Measurements from ENCODE around the gene BRICD5. TPM values are rescaled to one million over a fixed set of nuclear protein-coding genes. Genes with fewer than 3 reads are reported as not detected.

The BRICD5 gene
- total RNA-seq, 4 donors from 2014 or later, result 1.2 to 6.8 (median 5.7) TPM

DNA sequence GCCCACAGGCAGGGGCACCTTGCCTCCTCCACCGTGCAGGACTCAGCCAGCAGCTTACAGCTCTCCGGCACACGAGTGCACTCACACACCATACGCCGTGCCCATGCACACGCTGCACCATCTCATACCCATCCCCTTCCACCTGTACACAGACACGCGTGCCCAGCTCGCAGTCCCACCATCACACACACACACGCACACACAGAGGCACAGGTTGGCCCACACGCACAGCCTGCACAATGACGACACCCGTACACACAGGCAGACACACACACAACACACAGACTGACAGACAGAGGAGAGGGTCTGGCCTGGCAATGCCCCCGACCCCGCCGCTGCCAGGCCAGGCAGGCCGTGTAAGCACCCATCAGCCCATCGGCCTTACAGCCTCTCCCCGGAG is 26.3 kb downstream of the BRICD5 start:
- Histone ChIP-seq H3K36me3 (no peaks in the 10 kb centered on the region), H3K4me1 (no peaks in the 10 kb centered on the region), H3K4me3 (no peak overlapping the region), H3K27ac (replicated peaks in 1 of 4) (no peak overlapping the region), H3K27me3 (peaks cover 0 to 4% (median 0%) of the 10 kb centered on the region in 4 donors), H3K9me3 (no peaks in the 10 kb centered on the region)
- intact Hi-C loops (cut with DNase I), result no loop called here
- TF ChIP-seq POLR2A (IDR thresholded peaks at IDR 0.05; ENCODE audit: low read depth) (no peak), EP300 (IDR thresholded peaks at IDR 0.05) (no peak), POLR2AphosphoS5 (IDR thresholded peaks at IDR 0.05) (no peak)
- TF ChIP-seq, protein P1, sequence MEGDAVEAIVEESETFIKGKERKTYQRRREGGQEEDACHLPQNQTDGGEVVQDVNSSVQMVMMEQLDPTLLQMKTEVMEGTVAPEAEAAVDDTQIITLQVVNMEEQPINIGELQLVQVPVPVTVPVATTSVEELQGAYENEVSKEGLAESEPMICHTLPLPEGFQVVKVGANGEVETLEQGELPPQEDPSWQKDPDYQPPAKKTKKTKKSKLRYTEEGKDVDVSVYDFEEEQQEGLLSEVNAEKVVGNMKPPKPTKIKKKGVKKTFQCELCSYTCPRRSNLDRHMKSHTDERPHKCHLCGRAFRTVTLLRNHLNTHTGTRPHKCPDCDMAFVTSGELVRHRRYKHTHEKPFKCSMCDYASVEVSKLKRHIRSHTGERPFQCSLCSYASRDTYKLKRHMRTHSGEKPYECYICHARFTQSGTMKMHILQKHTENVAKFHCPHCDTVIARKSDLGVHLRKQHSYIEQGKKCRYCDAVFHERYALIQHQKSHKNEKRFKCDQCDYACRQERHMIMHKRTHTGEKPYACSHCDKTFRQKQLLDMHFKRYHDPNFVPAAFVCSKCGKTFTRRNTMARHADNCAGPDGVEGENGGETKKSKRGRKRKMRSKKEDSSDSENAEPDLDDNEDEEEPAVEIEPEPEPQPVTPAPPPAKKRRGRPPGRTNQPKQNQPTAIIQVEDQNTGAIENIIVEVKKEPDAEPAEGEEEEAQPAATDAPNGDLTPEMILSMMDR (IDR thresholded peaks at IDR 0.05), result no peak
- no peak for DNase-seq (ENCODE audit: extremely low spot score)
- WGBS, result 93% methylated on average over 14 of the region's 19 CpGs

DNA sequence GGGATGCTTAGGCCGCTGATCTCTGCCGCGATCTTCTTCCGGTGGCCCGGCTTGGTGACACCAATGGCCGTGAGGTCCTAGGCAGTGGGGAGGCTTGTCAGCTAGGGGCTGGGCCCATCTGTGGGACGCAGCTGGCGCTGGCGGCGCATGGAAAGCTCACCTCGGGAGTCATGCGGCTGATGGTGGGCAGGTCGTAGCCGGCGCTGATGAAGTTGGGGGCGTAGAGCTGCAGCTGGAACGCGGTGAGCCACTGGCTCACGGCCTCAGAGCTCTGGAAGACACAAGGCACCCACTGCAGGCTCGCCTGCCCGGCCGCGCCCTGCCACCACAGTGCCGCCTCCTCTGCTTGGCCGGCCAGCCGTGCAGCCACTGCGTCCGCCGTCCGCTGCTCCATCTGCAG is 27.0 kb downstream of the BRICD5 start:
- TF ChIP-seq EP300 (IDR thresholded peaks at IDR 0.05) (no peak), POLR2A (IDR thresholded peaks at IDR 0.05; ENCODE audit: low read depth) (no peak), POLR2AphosphoS5 (IDR thresholded peaks at IDR 0.05) (no peak)
- TF ChIP-seq, protein P1 (IDR thresholded peaks at IDR 0.05), result no peak
- Histone ChIP-seq H3K9me3 (no peaks in the 10 kb centered on the region), H3K27ac (replicated peaks in 1 of 4) (no peak overlapping the region), H3K36me3 (no peaks in the 10 kb centered on the region), H3K4me3 (no peak overlapping the region), H3K27me3 (peaks cover 0 to 7% (median 0%) of the 10 kb centered on the region in 4 donors), H3K4me1 (peaks cover 0 to 5% (median 0%) of the 10 kb centered on the region in 4 donors)
- 89% methylated on average over 9 of the region's 30 CpGs for WGBS
- intact Hi-C loops (cut with DNase I), result no loop called here
- no peak for DNase-seq (ENCODE audit: extremely low spot score)

DNA sequence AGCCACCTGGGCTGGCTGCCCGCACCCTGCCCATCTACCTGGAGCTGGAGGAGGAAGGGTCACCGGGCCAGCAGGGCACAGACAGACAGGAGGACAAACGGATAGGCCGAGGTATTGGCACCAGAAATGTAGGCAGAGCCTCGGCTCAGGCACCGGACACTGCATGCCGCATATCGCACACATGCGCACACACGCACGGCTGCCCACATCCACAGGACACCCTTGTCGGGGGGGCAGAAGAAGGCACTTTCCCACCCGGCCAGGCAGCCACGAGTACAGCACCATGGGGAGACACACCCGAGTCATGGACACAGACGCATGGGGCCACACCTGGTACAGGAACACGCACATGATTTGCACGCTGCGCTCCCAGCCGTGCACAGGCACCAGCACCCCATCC is 28.7 kb downstream of the BRICD5 start:
- intact Hi-C loops (cut with DNase I), result no loop called here
- no CpG with 5 or more reads among the region's 20 CpGs for WGBS
- Histone ChIP-seq H3K27me3 (peaks cover 0 to 13% (median 0%) of the 10 kb centered on the region in 4 donors), H3K4me1 (peaks cover 0 to 11% (median 0%) of the 10 kb centered on the region in 4 donors), H3K36me3 (peaks cover 6 to 13% (median 12%) of the 10 kb centered on the region in 4 donors), H3K9me3 (no peaks in the 10 kb centered on the region), H3K4me3 (no peak overlapping the region), H3K27ac (replicated peaks in 1 of 4) (no peak overlapping the region)
- TF ChIP-seq EP300 (IDR thresholded peaks at IDR 0.05) (no peak), POLR2AphosphoS5 (IDR thresholded peaks at IDR 0.05) (no peak), POLR2A (IDR thresholded peaks at IDR 0.05; ENCODE audit: low read depth) (no peak)
- DNase-seq (ENCODE audit: extremely low spot score), result no peak

DNA sequence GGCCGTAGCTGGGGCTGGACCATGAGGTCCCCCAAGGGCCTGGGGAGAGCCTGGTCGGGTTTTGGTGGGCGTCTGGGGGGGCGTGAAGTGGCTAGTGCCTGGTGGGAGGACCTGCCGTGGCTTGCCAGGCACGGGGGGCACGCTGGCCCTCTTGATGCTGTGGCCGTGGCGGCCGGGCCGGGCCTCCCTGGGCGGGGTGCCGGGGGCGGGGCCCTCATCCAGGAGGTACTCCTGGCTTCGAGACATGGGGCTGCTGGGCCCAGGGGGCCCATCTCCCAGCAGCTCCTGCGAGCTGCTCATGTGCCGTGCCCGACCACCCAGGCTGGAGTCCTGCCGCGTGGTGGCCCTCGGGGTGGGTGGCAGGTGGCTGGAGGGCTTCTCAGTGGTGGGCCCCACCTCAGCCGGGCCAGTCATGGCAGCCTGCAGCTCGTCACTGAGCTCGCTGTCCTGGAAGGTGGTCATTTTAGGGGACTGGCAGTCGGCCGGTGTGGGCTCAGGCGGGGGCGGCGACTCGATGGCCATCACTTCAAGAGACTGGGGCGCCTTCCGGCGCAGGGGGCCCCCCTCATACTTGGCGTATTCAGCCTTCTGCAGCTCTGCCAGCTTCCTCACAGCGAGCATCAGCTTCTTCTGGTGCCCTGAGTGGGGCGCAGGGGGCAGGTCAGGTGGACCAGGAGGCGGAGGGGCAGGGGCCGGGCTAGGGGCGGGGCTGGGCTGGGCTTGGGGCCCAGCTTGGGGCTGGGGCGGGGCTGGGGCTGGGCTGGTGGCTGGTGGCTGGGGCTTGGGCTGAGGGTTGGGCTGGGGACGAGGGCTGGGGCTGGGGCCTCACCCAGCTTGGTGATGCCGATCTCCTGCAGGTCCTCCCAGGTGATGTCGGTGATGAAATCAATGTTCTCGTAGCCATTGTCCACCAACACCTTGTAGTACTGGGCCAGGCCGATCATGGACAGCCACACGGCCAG is 29.4 kb downstream of the BRICD5 start:
- peaks cover 0 to 11% (median 0%) of the 10 kb centered on the region in 4 donors for H3K4me1 ChIP-seq
- no peak for TF ChIP-seq POLR2AphosphoS5 (IDR thresholded peaks at IDR 0.05)
- TF ChIP-seq, protein P1 (IDR thresholded peaks at IDR 0.05), result no peak
- TF ChIP-seq EP300 (IDR thresholded peaks at IDR 0.05), result no peak
- no peak for TF ChIP-seq POLR2A (IDR thresholded peaks at IDR 0.05; ENCODE audit: low read depth)
- no peak overlapping the region for H3K27ac ChIP-seq (replicated peaks in 1 of 4)
- peaks cover 14 to 20% (median 19%) of the 10 kb centered on the region in 4 donors for H3K36me3 ChIP-seq
- H3K27me3 ChIP-seq, result peaks cover 0 to 13% (median 0%) of the 10 kb centered on the region in 4 donors
- intact Hi-C loops (cut with DNase I), result no loop called here
- H3K4me3 ChIP-seq, result no peak overlapping the region
- no peak for DNase-seq (ENCODE audit: extremely low spot score)
- WGBS, result 90% methylated on average over 17 of the region's 46 CpGs
- H3K9me3 ChIP-seq, result no peaks in the 10 kb centered on the region

DNA sequence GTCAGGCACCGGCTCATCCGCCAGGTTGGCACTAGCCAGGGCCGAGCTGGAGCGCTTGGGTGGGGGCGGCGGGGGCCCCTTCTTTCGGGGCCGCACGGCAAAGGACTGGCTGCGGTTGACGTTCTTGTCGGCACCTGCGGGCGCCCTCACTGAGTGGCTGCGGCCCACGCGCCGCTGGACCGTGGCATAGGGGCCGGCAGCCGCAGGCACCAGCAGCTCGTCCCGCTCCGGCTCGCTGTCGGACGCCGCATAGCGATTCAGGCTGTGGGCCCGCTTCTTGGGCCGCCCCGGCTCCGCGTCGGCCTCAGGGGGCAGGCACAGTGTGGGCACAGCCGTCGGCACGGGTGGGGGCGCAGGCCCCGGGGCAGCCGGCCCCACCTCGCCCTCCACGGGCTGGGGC is 30.2 kb downstream of the BRICD5 start:
- H3K27me3 ChIP-seq, result peaks cover 0 to 13% (median 0%) of the 10 kb centered on the region in 4 donors
- intact Hi-C loops (cut with DNase I), result no loop called here
- TF ChIP-seq POLR2AphosphoS5 (IDR thresholded peaks at IDR 0.05), result no peak
- TF ChIP-seq EP300 (IDR thresholded peaks at IDR 0.05), result no peak
- TF ChIP-seq, protein P1 (IDR thresholded peaks at IDR 0.05), result no peak
- TF ChIP-seq POLR2A (IDR thresholded peaks at IDR 0.05; ENCODE audit: low read depth), result no peak
- no peaks in the 10 kb centered on the region for H3K9me3 ChIP-seq
- WGBS, result no CpG with 5 or more reads among the region's 43 CpGs
- DNase-seq (ENCODE audit: extremely low spot score), result no peak
- no peak overlapping the region for H3K4me3 ChIP-seq
- H3K27ac ChIP-seq (replicated peaks in 1 of 4), result no peak overlapping the region
- peaks cover 0 to 11% (median 0%) of the 10 kb centered on the region in 4 donors for H3K4me1 ChIP-seq
- peaks cover 21 to 28% (median 27%) of the 10 kb centered on the region in 4 donors for H3K36me3 ChIP-seq
